ENCODE results near the gene CUX1.

The CUX1 gene

GRCh38 chr7:101989101-101989500 lies 171.7 kb downstream of the CUX1 start:
- H3K9me3 ChIP-seq (replicated peaks; ENCODE audit: insufficient read depth, low read length): no peaks in the 10 kb centered on the region
- H3K9me2 ChIP-seq (replicated peaks; ENCODE audit: insufficient read depth, low read length): no peaks in the 10 kb centered on the region
- H3K9ac ChIP-seq (ENCODE audit: low read length): no peak overlapping the region
- H3K4me1 ChIP-seq (ENCODE audit: low read length): peaks cover 35% of the 10 kb centered on the region
- no peak for DNase-seq
- H3K4me3 ChIP-seq (ENCODE audit: low read length): no peak overlapping the region
- peaks cover 39% of the 10 kb centered on the region for H3K79me2 ChIP-seq (ENCODE audit: low read length)
- H4K20me1 ChIP-seq (ENCODE audit: insufficient read depth, low read length): no peaks in the 10 kb centered on the region
- H2AFZ ChIP-seq (ENCODE audit: low read length): no peak overlapping the region
- TF ChIP-seq, protein P1, sequence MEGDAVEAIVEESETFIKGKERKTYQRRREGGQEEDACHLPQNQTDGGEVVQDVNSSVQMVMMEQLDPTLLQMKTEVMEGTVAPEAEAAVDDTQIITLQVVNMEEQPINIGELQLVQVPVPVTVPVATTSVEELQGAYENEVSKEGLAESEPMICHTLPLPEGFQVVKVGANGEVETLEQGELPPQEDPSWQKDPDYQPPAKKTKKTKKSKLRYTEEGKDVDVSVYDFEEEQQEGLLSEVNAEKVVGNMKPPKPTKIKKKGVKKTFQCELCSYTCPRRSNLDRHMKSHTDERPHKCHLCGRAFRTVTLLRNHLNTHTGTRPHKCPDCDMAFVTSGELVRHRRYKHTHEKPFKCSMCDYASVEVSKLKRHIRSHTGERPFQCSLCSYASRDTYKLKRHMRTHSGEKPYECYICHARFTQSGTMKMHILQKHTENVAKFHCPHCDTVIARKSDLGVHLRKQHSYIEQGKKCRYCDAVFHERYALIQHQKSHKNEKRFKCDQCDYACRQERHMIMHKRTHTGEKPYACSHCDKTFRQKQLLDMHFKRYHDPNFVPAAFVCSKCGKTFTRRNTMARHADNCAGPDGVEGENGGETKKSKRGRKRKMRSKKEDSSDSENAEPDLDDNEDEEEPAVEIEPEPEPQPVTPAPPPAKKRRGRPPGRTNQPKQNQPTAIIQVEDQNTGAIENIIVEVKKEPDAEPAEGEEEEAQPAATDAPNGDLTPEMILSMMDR (IDR thresholded peaks at IDR 0.05; ENCODE audit: low read length): no peak
- TF ChIP-seq EZH2 (optimal IDR thresholded peaks at IDR 0.05; ENCODE audit: low read depth, low read length): no peak
- no peak for TF ChIP-seq EZH2phosphoT487 (IDR thresholded peaks at IDR 0.05; ENCODE audit: low read length)
- H3K27me3 ChIP-seq (replicated peaks; ENCODE audit: insufficient read depth, low read length): no peaks in the 10 kb centered on the region
- no peak overlapping the region for H3K4me2 ChIP-seq (ENCODE audit: low read depth, low read length)
- peaks cover 30% of the 10 kb centered on the region for H3F3A ChIP-seq (ENCODE audit: insufficient read depth, low read length)
- H3K27ac ChIP-seq (ENCODE audit: low read length): no peak overlapping the region; the same call in 1 of the 2 replicates
- no peaks in the 10 kb centered on the region for H3K36me3 ChIP-seq (replicated peaks; ENCODE audit: insufficient read depth, low read length)

DNA sequence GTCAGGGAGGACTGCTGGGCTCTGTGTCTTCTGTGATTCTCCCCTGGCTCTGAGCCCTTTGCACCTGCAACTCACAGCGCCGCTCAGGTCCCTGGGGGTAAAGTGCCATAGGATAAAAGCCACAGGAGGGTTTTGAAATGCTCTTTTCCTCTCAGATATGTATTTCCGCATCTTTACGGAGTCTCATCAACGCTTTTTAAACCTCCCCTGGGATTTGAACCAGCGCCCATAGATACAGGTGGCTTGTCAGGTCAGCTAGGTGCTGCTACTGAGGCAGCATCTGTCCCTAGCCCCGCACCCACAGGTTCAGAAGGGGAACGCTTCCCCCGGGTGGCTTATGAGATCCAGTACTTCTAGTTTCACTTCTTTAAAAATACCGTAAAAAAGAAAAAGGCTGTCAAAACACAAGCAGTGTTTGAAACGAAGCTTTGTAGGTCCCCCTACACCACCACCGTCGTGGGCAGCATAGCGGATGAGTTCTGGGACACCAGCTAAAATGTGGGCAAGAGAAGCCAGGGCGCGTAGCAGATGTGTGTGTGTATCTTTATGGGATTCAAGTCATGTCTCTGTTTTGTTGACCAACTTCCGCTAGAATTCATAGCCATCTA lies 173.5 kb downstream of the CUX1 start:
- H3K27ac ChIP-seq (ENCODE audit: low read length): peak overlapping the region; percentile 92
- H3K9me2 ChIP-seq (replicated peaks; ENCODE audit: insufficient read depth, low read length): no peaks in the 10 kb centered on the region
- peak overlapping the region; percentile 50; the same call in 1 of the 2 replicates for H3K9ac ChIP-seq (ENCODE audit: low read length)
- peaks cover 30% of the 10 kb centered on the region for H3F3A ChIP-seq (ENCODE audit: insufficient read depth, low read length)
- peaks cover 39% of the 10 kb centered on the region for H3K79me2 ChIP-seq (ENCODE audit: low read length)
- no peaks in the 10 kb centered on the region for H3K27me3 ChIP-seq (replicated peaks; ENCODE audit: insufficient read depth, low read length)
- no peak for TF ChIP-seq EZH2 (optimal IDR thresholded peaks at IDR 0.05; ENCODE audit: low read depth, low read length)
- TF ChIP-seq, protein P1 (IDR thresholded peaks at IDR 0.05; ENCODE audit: low read length): peak; percentile 15; the same call in 1 of the 2 replicates
- no peak overlapping the region for H2AFZ ChIP-seq (ENCODE audit: low read length)
- H3K4me3 ChIP-seq (ENCODE audit: low read length): peak overlapping the region; percentile 55
- DNase-seq: peak; percentile 84
- H3K9me3 ChIP-seq (replicated peaks; ENCODE audit: insufficient read depth, low read length): no peaks in the 10 kb centered on the region
- no peaks in the 10 kb centered on the region for H4K20me1 ChIP-seq (ENCODE audit: insufficient read depth, low read length)
- peak overlapping the region; percentile 48 for H3K4me2 ChIP-seq (ENCODE audit: low read depth, low read length)
- no peaks in the 10 kb centered on the region for H3K36me3 ChIP-seq (replicated peaks; ENCODE audit: insufficient read depth, low read length)
- H3K4me1 ChIP-seq (ENCODE audit: low read length): peaks cover 51% of the 10 kb centered on the region

DNA sequence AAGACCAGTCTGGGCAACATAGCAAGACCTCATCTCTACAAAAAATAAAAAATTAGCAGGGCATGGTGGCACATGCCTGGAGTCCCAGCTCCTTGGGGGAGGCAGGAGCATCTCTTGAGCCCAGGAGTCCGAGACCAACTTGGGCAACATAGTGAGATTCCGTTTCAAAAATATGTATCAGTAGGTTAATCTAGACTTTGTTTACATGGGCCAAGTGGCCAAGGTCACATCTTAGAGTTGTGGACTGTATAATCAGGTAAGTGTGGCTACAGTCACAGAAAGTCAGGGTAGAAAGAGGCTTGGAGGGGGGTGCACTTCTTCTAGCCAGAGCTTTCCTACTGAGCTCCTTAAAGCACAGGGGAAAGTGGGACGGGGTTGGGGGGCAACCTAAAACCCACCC lies 174.4 kb downstream of the CUX1 start:
- Histone ChIP-seq H3K9ac (ENCODE audit: low read length) (no peak overlapping the region), H3K27me3 (replicated peaks; ENCODE audit: insufficient read depth, low read length) (no peaks in the 10 kb centered on the region), H3K27ac (ENCODE audit: low read length) (peak overlapping the region; percentile 92; the same call in 1 of the 2 replicates), H4K20me1 (ENCODE audit: insufficient read depth, low read length) (no peaks in the 10 kb centered on the region), H3K9me3 (replicated peaks; ENCODE audit: insufficient read depth, low read length) (no peaks in the 10 kb centered on the region), H3K4me3 (ENCODE audit: low read length) (no peak overlapping the region), H3K4me1 (ENCODE audit: low read length) (peaks cover 60% of the 10 kb centered on the region), H2AFZ (ENCODE audit: low read length) (no peak overlapping the region), H3K79me2 (ENCODE audit: low read length) (peaks cover 40% of the 10 kb centered on the region), H3F3A (ENCODE audit: insufficient read depth, low read length) (peaks cover 30% of the 10 kb centered on the region), H3K9me2 (replicated peaks; ENCODE audit: insufficient read depth, low read length) (no peaks in the 10 kb centered on the region), H3K36me3 (replicated peaks; ENCODE audit: insufficient read depth, low read length) (no peaks in the 10 kb centered on the region), H3K4me2 (ENCODE audit: low read depth, low read length) (no peak overlapping the region)
- no peak for TF ChIP-seq EZH2 (optimal IDR thresholded peaks at IDR 0.05; ENCODE audit: low read depth, low read length)
- no peak for TF ChIP-seq EZH2phosphoT487 (IDR thresholded peaks at IDR 0.05; ENCODE audit: low read length)
- TF ChIP-seq, protein P1 (IDR thresholded peaks at IDR 0.05; ENCODE audit: low read length): no peak
- DNase-seq: no peak

Measured in MM.1S (cell line).